ENCODE data around the gene FBXO48.

FBXO48 gene

DNA sequence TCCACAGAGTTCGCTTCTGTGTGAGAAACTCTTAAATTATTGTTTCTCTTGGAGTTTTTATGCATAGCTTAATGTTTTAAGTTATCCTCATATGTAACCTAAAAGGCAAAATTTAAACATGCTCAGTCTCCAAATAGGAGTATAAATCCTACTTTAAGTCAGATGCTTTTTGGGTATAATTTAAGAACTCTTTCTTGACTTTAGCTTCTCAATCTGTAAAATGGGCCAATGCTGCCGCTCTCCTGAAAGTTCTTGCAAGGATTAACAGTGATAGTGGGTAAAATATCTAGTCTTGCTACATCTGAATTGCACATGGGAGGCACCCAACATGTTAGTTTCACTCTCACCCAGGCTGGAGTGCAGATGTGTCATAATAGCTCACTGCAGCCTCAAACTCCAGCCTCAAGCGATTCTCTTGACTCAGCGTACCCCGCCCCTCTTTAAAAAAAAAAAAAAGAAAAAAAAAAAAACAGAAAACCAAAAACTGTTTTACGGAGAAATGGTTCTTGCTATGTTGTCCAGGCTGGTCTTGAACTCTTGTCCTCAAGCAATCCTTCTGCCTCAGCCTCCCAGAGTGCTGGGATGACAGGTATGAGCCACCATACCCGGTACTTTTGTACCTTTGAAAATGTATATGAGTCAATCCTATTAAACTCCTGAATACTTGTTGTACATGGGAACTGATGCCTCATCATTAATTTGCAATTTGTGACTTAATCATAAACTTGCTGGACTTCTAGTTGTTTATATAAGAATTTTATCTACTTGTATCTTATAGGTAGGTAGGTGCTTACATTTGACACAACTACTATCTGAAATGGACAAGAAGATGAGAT, 1.8 kb downstream of the FBXO48 start:
- no peak for DNase-seq (ENCODE audit: low read depth)
- no peak overlapping the region for H3K4me3 ChIP-seq (ENCODE audit: control insufficient read depth, low read depth, low read length)
- TF ChIP-seq CTCF (IDR thresholded peaks at IDR 0.05; ENCODE audit: control insufficient read depth, insufficient read depth, low read depth, low read length, missing control alignments) = no peak

GRCh38 chr2:68464651-68465050, 2.4 kb downstream of the FBXO48 start:
- DNase-seq (ENCODE audit: low read depth) = no peak
- no peak overlapping the region for H3K4me3 ChIP-seq (ENCODE audit: control insufficient read depth, low read depth, low read length)
- no peak for TF ChIP-seq CTCF (IDR thresholded peaks at IDR 0.05; ENCODE audit: control insufficient read depth, insufficient read depth, low read depth, low read length, missing control alignments)

- H3K4me3 ChIP-seq (ENCODE audit: control insufficient read depth, low read depth, low read length) = no peak overlapping the region
- peak; percentile 68 for TF ChIP-seq CTCF (IDR thresholded peaks at IDR 0.05; ENCODE audit: control insufficient read depth, insufficient read depth, low read depth, low read length, missing control alignments)
- DNase-seq (ENCODE audit: low read depth) = no peak
Observed at GRCh38 chr2:68463287-68463877, 3.7 kb downstream of the FBXO48 start.

- no peak for TF ChIP-seq CTCF (IDR thresholded peaks at IDR 0.05; ENCODE audit: control insufficient read depth, insufficient read depth, low read depth, low read length, missing control alignments)
- no peak overlapping the region for H3K4me3 ChIP-seq (ENCODE audit: control insufficient read depth, low read depth, low read length)
- DNase-seq (ENCODE audit: low read depth) = no peak
Observed at GRCh38 chr2:68458981-68459380, 8.1 kb downstream of the FBXO48 start.

GRCh38 chr2:68456198-68456597, 10.9 kb downstream of the FBXO48 start:
- TF ChIP-seq CTCF (IDR thresholded peaks at IDR 0.05; ENCODE audit: control insufficient read depth, insufficient read depth, low read depth, low read length, missing control alignments) = no peak

DNA sequence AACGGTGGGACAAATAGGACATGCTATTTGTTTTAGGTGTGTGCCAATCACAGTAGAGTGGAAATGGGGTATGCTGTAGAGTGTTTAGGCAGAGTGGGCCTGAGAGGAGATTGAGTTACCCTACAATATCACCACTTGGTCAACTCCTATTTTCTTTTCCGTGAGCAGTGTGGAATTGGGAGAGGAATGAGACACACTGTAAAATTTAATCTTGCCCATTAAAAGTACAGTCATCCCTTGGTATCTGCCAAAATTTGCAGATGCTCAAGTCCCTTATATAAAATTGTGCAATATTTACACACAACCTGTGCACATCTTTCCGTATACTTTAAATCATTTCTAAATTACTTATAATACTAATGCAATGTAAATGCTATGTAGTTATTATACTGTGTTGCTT, 12.4 kb downstream of the FBXO48 start:
- no peak overlapping the region for H3K4me3 ChIP-seq (ENCODE audit: control insufficient read depth, low read depth, low read length)
- TF ChIP-seq CTCF (IDR thresholded peaks at IDR 0.05; ENCODE audit: control insufficient read depth, insufficient read depth, low read depth, low read length, missing control alignments) = no peak
- no peak for DNase-seq (ENCODE audit: low read depth)

More at GRCh38 chr2:68456198-68456597, 10.9 kb downstream of the FBXO48 start:
- DNase-seq (ENCODE audit: low read depth) = no peak
- H3K4me3 ChIP-seq (ENCODE audit: control insufficient read depth, low read depth, low read length) = no peak overlapping the region
